T1000 (cell line): ENCODE measurements around the gene OR10K1.
"Not testable (repeated sequence)": the region's sequence is repeated elsewhere in the genome, so short reads cannot be mapped to it uniquely, and the experiment has no call there.

Experiments used
- DNase-seq: peaks from one replicate; lab custom pipeline; 2025; ENCODE audit warnings: mixed read lengths; lab: John Stamatoyannopoulos, UW

OR10K1 gene, protein sequence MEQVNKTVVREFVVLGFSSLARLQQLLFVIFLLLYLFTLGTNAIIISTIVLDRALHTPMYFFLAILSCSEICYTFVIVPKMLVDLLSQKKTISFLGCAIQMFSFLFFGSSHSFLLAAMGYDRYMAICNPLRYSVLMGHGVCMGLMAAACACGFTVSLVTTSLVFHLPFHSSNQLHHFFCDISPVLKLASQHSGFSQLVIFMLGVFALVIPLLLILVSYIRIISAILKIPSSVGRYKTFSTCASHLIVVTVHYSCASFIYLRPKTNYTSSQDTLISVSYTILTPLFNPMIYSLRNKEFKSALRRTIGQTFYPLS

DNA sequence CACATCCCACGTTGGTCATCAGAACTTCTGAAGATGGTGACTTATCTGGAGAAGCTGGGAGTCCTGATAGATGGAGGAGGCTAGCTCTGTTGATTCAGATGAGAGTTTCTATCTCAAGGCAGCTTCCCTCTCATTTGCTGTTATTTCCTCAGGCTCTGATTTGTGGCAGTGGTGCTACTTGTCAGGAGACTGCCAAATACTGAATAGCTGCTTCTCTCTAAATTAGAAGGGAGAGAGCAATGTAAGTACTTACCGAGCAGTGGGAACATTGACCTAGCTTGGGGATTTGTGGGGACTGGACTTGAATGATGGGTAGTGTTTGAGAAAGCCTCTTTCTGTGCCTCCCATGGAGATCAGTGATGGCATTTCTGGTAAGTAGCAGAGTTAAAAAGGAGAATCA lies at the start of gene OR10K1:
Gene OR10K1, plus strand, starts transcription at position 301 of the 400 bp plus-strand sequence. CDS start 3,728 bp downstream, outside the sequence.
- no peak for DNase-seq

- DNase-seq: no peak
Observed at GRCh38 chr1:158414651-158415345, 46.8 kb upstream of the OR10K1 start.

DNA sequence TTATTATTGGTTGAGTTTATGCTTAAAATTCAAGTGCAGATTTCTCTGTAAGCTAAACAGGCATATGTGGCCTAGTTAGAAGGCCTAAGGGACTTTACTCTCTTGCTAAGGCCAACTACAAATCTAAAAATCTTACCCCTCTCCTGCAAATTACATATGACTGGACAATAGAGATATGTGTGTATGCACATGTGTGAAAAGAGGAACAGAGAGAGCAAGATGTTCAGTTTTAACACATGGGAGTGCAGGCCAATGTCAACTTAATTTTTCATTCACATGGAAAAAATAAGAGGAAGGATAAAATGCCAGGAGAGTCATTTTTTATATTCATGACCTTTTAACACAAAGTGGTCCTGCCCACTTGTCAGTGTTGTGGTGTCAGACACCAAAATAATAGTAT lies 44.0 kb upstream of the OR10K1 start:
- DNase-seq: no peak

DNA sequence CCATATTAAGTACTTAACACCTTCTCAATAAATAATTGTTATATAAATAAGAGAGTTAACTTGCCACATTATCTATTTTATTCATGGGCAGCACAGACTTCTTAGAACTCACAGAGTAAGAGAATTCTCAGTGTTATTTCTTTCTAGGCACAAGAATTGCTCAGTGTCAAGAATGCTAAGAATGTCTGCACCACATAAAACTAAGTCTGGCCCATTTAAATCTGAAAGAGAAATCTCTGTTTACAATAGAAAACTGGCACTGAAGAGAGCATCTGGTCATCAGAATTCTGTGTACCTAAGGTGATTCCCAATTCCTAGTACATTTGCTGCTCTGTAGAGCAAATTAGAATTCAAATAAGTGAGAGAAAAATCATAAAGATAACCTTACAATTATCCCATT lies 39.4 kb upstream of the OR10K1 start:
- no peak for DNase-seq

DNA sequence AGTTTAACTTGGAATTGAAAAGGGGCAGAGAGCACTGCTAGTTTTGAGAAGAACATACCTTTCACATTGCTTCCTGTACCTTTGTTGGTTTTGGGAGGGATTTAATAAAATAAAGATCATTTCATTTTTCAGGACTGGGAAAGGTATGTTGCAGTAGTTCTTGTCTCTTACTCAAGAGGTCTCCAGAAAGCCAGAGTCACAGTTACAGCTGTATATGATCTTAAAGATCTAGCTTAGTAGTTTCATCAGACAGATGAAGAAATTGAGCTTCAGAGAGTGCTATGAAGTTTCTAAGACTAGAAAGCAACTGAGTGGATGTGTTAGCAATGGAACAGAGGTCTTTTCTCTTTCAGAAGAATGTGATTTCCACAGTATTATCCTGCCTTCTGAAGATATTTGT lies 36.6 kb upstream of the OR10K1 start:
- DNase-seq: no peak

DNA sequence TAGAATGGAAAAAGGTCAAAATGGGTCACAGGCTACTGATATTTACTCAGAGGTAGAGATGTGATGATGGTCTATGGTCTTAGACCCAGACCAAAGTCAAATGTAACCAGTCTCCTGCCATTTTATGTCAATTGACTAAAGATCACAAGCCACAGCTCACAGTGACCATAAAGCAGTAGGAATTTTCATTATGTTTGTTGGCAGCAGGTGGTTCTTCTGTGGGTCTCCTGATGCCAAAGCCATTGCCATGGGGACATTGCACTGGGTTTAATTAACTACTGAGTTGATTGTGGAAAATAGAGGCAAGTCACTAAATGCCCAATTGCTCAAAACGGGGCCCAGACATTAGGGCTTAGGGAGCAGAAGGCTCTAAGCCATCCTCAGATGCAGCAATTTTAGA lies 35.5 kb upstream of the OR10K1 start, which contains the start of gene OR10K2:
Gene OR10K2, minus strand, starts transcription at position 101 of the 400 bp plus-strand sequence. CDS start 5,371 bp downstream, outside the sequence.
- no peak for DNase-seq

DNA sequence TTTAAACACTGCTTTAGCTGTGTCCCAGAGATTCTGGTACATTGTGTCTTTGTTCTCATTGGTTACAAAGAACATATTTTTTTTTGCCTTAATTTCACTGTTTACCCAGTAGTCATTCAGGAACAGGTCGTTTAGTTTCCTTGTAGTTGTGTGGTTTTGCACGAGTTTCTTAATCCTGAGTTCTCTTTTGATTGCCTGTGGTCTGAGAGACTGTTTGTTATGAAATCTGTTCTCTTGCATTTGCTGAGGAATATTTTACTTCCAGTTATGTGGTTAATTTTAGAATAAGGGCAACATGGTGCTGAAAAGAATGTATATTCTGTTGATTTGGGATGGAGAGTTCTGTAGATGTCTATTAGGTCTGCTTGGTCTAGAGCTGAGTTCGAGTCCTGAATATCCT lies 31.5 kb upstream of the OR10K1 start:
- not testable (repeated sequence) for DNase-seq

GRCh38 chr1:158434741-158435140 lies 26.9 kb upstream of the OR10K1 start:
- DNase-seq: no peak

DNA sequence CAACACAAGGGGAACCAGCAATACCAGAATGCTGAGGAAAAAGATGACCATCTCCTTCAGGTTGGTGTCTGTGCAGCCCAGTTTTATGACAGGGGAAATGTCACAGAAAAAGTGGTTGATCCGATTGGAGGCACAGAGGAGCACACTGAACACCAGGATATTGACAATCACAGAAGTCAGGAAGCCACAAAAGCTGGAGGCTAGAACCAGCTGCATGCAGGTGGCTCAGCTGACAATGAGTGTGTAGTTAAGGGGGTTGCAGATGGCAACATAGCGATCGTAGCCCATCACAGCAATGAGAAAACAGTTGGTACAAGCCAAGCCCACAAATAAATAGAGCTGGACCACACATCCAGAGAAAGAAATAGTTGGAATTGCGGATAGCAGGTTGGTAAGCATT lies 16.3 kb upstream of the OR10K1 start:
- DNase-seq: no peak

DNA sequence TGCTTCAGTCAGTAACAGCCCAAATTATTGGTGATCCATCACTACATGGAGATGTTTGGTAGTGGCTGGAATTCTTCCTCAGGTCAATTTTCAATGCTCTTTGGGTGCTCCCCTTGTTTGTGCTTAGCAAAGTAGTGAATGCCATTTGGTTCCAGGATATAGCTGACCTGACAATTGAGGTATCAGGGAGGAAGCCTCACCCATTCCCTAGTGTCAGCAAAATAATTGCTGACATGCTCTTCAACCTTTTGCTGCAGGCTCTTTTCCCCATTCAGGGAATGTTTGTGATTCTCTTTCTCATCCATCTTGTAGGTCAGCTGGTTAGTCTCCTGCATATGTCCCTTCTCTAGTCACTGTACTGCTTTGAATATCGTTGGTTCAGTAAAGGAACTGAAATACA lies 7.1 kb upstream of the OR10K1 start:
- DNase-seq: no peak

DNA sequence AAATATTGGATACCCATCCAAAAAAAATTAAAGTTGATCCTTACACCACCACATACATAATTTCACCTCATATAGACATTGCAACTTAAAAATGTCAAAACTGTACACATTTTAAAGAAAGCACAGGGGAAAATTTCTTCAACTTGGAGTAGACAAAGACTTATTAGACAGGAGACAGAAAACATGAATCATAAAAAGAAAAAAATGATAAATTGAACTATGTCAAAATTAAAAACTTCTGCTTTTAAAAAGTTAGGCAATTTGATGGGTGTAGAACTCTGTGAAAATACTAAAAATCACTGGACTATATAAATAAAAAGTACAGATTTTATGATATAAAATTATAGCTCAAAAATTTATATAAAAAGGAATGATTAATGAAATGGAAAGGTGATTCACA lies 4.4 kb upstream of the OR10K1 start:
- no peak for DNase-seq

GRCh38 chr1:158458263-158458662 lies 3.4 kb upstream of the OR10K1 start:
- DNase-seq: no peak

DNA sequence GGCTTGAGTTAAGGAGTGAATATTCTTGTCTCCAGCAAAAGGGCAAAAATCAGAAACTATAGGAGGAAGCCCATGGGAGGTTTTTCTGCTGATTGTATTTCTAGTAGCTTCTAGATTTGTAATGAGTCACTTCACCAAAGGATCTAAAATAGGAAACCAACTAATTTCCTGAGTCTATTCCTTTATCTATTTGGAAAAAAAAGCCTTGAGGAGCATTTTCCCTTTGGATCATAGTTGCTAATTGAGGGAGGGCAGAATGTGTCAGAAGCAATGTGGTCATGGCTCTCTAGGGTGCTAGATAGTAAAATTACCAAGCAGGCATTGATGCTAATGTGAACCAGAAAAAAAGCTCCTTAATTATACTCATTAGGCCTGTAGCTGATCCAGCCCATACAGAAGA lies 10.3 kb downstream of the OR10K1 start, which contains the start of gene OR10R2:
Gene OR10R2, plus strand, starts transcription at position 301 of the 400 bp plus-strand sequence. CDS start 106 bp downstream, outside the sequence.
- DNase-seq: no peak

- no peak for DNase-seq
Observed at GRCh38 chr1:158485455-158485854, 23.8 kb downstream of the OR10K1 start.

GRCh38 chr1:158491316-158491715 lies 29.7 kb downstream of the OR10K1 start:
- no peak for DNase-seq

GRCh38 chr1:158493054-158493453 lies 31.4 kb downstream of the OR10K1 start:
- DNase-seq: no peak

DNA sequence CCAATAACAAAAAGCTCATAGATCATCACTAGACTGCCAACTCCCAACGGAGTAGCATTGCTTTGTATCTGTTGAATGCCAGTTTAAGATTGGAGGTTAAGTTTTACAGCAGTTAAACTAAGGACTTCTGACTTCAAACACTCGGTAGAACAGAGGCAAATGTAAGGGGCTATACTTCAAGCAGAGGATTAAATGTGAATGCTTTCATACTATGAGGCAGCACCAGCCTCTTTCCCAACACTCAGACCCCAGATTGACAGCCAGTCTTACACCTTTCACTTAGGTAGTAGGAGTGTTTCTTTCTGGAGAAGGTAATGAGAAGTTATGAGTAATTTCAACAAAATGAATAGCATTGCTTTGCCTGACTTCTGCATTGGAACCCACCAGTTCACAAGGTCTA lies 33.2 kb downstream of the OR10K1 start:
- no peak for DNase-seq

GRCh38 chr1:158496374-158496773 lies 34.7 kb downstream of the OR10K1 start:
- no peak for DNase-seq

DNA sequence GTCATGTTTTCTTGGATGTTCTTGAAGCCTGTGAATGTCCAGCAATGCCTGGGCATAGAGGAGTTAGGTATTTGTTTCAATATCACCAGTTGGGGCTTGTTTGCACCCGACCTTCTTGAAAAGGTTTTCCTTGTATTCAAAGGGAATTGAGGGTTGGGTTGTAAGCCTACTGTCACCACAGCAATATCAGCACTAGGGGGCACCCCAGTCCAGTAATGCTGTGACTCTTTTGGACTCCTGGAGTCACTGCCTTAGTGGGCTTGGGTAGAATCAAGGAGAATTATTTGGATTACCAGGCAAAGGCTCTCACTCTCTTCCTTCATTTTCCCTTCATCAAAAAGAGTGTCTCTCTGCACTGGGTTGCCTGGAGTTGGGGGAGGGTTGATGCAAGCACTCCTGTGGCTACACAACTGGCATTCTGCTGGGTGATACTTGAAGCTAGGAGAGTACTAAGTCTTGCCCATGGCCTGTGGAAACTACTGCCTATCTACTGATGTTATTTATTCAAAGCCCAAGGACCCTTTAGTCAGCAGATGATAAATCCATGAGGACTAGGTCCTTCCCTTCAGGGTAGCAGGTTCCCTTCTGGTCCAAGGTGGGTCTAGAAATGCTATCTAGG lies 44.8 kb downstream of the OR10K1 start:
- DNase-seq: no peak

GRCh38 chr1:158507511-158507910 lies 45.9 kb downstream of the OR10K1 start:
- DNase-seq: no peak

- no peak for DNase-seq
Observed at GRCh38 chr1:158509471-158510156, 48.0 kb downstream of the OR10K1 start.

DNA sequence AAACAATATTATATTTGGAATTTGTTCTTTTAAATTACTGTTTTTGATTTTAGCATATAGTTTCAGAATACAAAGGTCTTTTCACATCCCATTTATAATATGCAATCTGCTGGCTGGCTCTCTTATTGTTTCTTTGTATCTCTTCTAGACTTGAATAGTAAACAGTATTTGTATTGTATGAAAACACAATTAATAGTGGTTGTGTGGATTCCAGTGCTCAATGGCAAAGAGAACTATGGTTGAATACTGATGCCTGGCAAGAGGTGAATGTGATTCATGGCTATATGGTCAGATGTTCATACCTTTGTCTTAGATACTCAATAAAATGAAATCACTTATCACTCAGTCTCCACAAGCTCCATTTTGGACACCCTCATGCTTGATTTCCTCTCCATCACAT lies 55.3 kb downstream of the OR10K1 start:
- DNase-seq: no peak
